Naive B cell (primary cell): ENCODE results near the gene ZNHIT6. TPM values are rescaled to one million over a fixed set of nuclear protein-coding genes. Genes with fewer than 3 reads are reported as not detected.
"Not testable (repeated sequence)": the region's sequence is repeated elsewhere in the genome, so short reads cannot be mapped to it uniquely, and the experiment has no call there.

Source experiments
- ATAC-seq, 2 donors: fragments of 150-1000 bp; cut with Tn5 transposase; 2 replicates each; pipeline ENCODE4 v1.10.0; 2021; ENCODE audit warnings: low read depth in 2 of 2, mild to moderate bottlenecking in 2 of 2, moderate library complexity in 2 of 2
- DNase-seq: peaks from one replicate; pipeline ENCODE4 v3.0.0; 2022
- H3K27ac Mint-ChIP-seq, 6 donors: one replicate each; pipeline ENCODE4 v1.8.0; 2020 to 2022; ENCODE audit warnings: mild to moderate bottlenecking in 6 of 6, mixed read lengths in 6 of 6, moderate library complexity in 5 of 6, inconsistent platforms in 2 of 6
- H3K27me3 Mint-ChIP-seq, 3 donors: one replicate each; pipeline ENCODE4 v1.8.0; 2021 to 2022; ENCODE audit warnings: mixed read lengths in 3 of 3, mild to moderate bottlenecking in 1 of 3
- H3K36me3 Mint-ChIP-seq, 2 donors: one replicate each; pipeline ENCODE4 v1.8.0; 2020 to 2022; ENCODE audit warnings: mixed read lengths in 2 of 2, inconsistent platforms in 1 of 2, mild to moderate bottlenecking in 1 of 2
- H3K4me1 Mint-ChIP-seq, 3 donors: one replicate each; pipeline ENCODE4 v1.8.0; 2020 to 2022; ENCODE audit warnings: mixed read lengths in 3 of 3, inconsistent platforms in 1 of 3, mild to moderate bottlenecking in 1 of 3, moderate library complexity in 1 of 3
- H3K4me3 Mint-ChIP-seq, 8 donors: one replicate each; pipeline ENCODE4 v1.8.0; 2020 to 2022; ENCODE audit warnings: mild to moderate bottlenecking in 8 of 8, mixed read lengths in 8 of 8, moderate library complexity in 8 of 8, inconsistent platforms in 2 of 8
- H3K9me3 Mint-ChIP-seq, 7 donors: one replicate each; pipeline ENCODE4 v1.8.0; 2020 to 2022; ENCODE audit warnings: mixed read lengths in 7 of 7, mild to moderate bottlenecking in 5 of 7, inconsistent platforms in 2 of 7, moderate library complexity in 1 of 7
- polyA plus RNA-seq, 6 donors: library from polyadenylated mRNA; unstranded; fragments of 300-500 nt; fragmentation: Illumina TruSeq; gene quantifications; one replicate each; pipeline ENCODE4 v1.2.3, GENCODE V29; 2021; ENCODE audit warnings: low read depth in 6 of 6

The ZNHIT6 gene
- 10 to 100 TPM in 5 of 6 donors, 1 to 10 TPM in 1; 9.4 to 26.5 (median 21.2) TPM for polyA plus RNA-seq

- Mint-ChIP-seq H3K9me3 (peaks cover 0 to 2% (median 0%) of the 10 kb centered on the region in 7 donors), H3K4me1 (peaks cover 11 to 22% (median 16%) of the 10 kb centered on the region in 3 donors), H3K36me3 (peaks cover 24% of the 10 kb centered on the region in 2 donors), H3K4me3 (no peak within 1 kb of the TSS), H3K27ac (peak within 1 kb of the TSS in 1 of 6 donors; percentile 51), H3K27me3 (no peaks in the 10 kb centered on the region)
- DNase-seq, result peak; percentile 85
- peak; percentile 90 to 92 for ATAC-seq
These were observed at the start of gene ZNHIT6 for GRCh38 chr1:85707990-85708828. TSS of gene ZNHIT6 (minus strand) at chr1:85708433. CDS start at chr1:85708284, 149 bp downstream.

DNA sequence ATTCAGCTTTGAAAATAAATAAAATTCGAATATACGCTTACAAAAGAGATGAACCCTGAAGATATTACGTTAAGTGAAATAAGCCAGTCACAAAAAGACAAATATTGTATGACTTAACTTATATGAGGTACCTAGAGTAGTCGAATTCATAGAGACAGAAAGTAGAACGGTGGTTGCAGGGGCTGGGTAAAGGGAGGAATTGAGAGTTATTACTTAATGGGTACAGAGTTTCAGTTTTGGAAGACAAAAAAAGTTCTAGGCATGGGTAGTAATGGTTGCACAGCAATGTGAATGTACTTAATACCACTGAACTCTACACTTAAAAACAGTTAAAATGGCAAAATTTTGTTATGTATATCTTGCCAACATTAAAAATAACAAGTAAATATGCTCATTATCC lies 48.6 kb upstream of the ZNHIT6 start:
- Mint-ChIP-seq H3K4me3 (no peak overlapping the region), H3K27ac (no peak overlapping the region), H3K9me3 (peaks cover 4 to 14% (median 6%) of the 10 kb centered on the region in 7 donors), H3K27me3 (no peaks in the 10 kb centered on the region), H3K4me1 (no peaks in the 10 kb centered on the region), H3K36me3 (no peaks in the 10 kb centered on the region)
- DNase-seq (no peak), ATAC-seq (no peak)

DNA sequence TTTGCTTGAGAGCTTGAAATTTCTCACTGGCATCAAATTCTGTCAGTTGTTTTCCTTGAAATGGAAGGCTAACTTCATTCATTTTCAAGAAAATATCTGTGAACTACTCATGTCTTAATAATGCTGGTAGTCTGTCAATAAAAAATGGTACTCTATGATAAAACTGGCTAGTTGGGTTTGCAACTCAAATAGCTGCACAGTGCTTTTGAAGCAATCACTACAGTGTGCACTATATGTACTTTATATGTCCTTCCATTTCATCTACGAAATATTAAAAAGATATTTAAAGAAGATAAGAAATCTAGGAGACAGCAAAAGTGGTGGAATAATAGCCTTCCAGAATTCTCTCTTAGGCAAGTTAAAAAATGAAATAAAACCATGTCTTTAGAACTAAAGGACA lies 39.9 kb upstream of the ZNHIT6 start:
- ATAC-seq, result no peak
- no peak overlapping the region for H3K4me3 Mint-ChIP-seq
- H3K36me3 Mint-ChIP-seq, result no peaks in the 10 kb centered on the region
- H3K27ac Mint-ChIP-seq, result no peak overlapping the region
- peaks cover 0 to 12% (median 8%) of the 10 kb centered on the region in 3 donors for H3K27me3 Mint-ChIP-seq
- no peaks in the 10 kb centered on the region for H3K4me1 Mint-ChIP-seq
- peaks cover 0 to 1% (median 0%) of the 10 kb centered on the region in 7 donors for H3K9me3 Mint-ChIP-seq
- no peak for DNase-seq

DNA sequence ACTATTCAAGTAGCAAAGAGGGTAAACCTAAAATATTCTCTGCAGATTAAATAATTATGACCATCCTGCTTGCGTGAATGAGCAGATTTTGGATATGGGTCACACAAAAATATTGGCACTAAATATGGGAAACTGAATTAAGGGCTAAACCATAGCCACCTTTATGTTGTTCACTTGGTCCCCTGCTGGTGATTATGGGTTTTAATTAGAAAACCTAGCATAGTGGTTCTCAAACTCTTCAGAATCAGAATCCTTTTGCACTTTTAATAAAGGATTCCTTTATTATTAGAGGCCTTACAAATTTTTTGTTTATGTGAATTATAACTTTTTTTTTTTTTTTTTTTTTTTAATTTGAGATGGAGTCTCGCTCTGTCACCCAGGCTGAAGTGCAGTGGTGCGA lies 38.5 kb upstream of the ZNHIT6 start:
- DNase-seq (no peak), ATAC-seq (no peak)
- H3K4me1 Mint-ChIP-seq, result no peaks in the 10 kb centered on the region
- H3K27me3 Mint-ChIP-seq, result peaks cover 4 to 22% (median 15%) of the 10 kb centered on the region in 3 donors
- H3K9me3 Mint-ChIP-seq, result peaks cover 0 to 1% (median 0%) of the 10 kb centered on the region in 7 donors
- no peak overlapping the region for H3K27ac Mint-ChIP-seq
- no peaks in the 10 kb centered on the region for H3K36me3 Mint-ChIP-seq
- H3K4me3 Mint-ChIP-seq, result no peak overlapping the region

- H3K27me3 Mint-ChIP-seq, result peaks cover 4 to 22% (median 15%) of the 10 kb centered on the region in 3 donors
- no peak overlapping the region for H3K27ac Mint-ChIP-seq
- no peak overlapping the region for H3K4me3 Mint-ChIP-seq
- no peaks in the 10 kb centered on the region for H3K36me3 Mint-ChIP-seq
- ATAC-seq (no peak), DNase-seq (no peak)
- peaks cover 0 to 1% (median 0%) of the 10 kb centered on the region in 7 donors for H3K9me3 Mint-ChIP-seq
- no peaks in the 10 kb centered on the region for H3K4me1 Mint-ChIP-seq
These were observed 35.6 kb upstream of the ZNHIT6 start for GRCh38 chr1:85743814-85744213.

- H3K36me3 Mint-ChIP-seq, result no peaks in the 10 kb centered on the region
- no peak for ATAC-seq
- no peak for DNase-seq
- no peaks in the 10 kb centered on the region for H3K4me1 Mint-ChIP-seq
- H3K27ac Mint-ChIP-seq, result no peak overlapping the region
- H3K27me3 Mint-ChIP-seq, result no peaks in the 10 kb centered on the region
- H3K9me3 Mint-ChIP-seq, result no peaks in the 10 kb centered on the region
- H3K4me3 Mint-ChIP-seq, result no peak overlapping the region
These were observed 26.7 kb upstream of the ZNHIT6 start for GRCh38 chr1:85734931-85735330.

DNA sequence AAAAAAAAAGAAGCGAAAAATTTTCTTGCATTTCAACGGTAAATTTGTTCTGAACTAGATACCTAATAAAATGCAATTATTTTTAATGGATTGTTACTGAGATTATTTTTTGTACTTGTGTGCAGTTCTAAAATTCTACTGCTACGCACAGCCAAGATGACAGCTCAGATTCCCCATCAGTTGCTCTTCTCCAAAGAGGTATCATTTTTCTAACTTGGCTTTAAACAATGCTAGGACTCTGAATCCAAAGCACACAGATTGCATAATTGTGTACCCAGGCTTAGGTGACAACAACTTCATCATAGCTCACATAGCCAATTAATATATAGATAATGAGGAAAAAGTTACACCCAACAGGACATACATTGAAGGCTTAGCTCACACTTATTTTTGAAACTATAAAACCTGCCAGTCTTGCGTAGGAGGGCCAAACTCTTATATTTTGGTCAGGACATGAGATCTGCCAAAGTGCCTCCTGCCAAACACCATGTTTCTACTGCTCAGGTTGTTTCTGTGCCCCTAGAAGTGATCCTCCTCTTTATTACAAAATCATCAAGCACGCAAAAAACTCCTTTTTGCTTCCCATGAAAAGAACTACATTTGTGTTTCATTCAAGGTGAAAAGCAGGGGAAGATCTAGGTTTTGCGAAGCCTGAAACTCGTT lies 10.6 kb upstream of the ZNHIT6 start:
- H3K27ac Mint-ChIP-seq, result no peak overlapping the region
- H3K36me3 Mint-ChIP-seq, result peaks cover 12 to 21% of the 10 kb centered on the region in 2 donors
- peaks cover 4 to 35% (median 26%) of the 10 kb centered on the region in 7 donors for H3K9me3 Mint-ChIP-seq
- H3K27me3 Mint-ChIP-seq, result peaks cover 5 to 19% (median 5%) of the 10 kb centered on the region in 3 donors
- no peak overlapping the region for H3K4me3 Mint-ChIP-seq
- no peak for ATAC-seq
- no peaks in the 10 kb centered on the region for H3K4me1 Mint-ChIP-seq
- DNase-seq, result no peak

DNA sequence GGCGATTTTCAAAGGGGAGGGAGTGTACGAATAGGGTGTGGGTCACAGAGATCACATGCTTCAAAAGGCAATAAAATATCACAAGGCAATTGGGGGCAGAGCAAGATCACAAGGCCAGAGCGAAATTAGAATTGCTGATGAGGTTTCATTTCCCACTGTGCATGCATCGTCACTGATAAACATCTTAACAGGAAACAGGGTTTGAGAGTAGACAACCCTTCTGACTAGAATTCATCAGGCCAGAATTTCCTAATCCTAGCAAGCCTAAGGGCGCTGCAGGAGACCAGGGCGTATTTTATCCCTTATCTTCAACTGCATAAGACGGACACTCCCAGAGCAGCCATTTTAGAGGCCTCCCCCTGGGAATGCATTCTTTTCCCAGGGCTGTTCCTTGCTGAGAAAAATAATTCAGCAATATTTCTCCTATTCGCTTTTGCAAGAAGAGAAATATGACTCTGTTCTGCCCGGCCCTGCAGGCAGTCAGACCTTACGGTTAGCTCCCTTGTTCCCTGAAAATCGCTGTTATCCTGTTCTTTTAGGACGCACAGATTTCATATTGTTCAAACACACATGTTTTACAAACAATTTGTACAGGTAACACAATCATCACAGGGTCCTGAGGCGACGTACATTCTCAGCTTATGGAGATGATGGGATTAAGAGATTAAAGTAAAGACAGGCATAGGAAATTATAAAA lies 6.3 kb upstream of the ZNHIT6 start:
- not testable (repeated sequence) for DNase-seq, ATAC-seq, H3K4me3 Mint-ChIP-seq, H3K27ac Mint-ChIP-seq, H3K4me1 Mint-ChIP-seq
- peaks cover 0 to 21% (median 13%) of the 10 kb centered on the region in 7 donors for H3K9me3 Mint-ChIP-seq
- H3K27me3 Mint-ChIP-seq, result peaks cover 5 to 17% (median 9%) of the 10 kb centered on the region in 3 donors
- H3K36me3 Mint-ChIP-seq, result peaks cover 10 to 11% of the 10 kb centered on the region in 2 donors

DNA sequence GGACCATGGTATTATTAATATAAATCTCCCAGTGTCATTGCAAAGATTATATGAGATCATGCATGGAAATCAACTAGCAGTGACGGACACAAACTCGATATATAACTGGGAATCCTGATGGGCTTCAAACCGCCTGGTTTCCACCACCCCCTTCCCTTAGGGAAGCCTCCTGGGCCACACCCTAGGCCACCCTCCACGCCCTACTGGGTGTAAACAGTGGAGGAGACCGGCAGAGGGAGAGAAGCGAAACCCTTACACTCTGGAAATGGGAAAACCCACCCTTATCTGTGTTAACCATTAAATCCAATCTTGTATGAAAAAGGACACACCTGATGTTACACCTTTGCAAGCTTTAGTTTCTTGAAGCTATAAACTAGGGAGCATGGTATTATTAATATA lies 595 bp upstream of the ZNHIT6 start:
- Mint-ChIP-seq H3K9me3 (peaks cover 0 to 5% (median 4%) of the 10 kb centered on the region in 7 donors), H3K4me1 (peaks cover 4 to 18% (median 11%) of the 10 kb centered on the region in 3 donors), H3K4me3 (no peak overlapping the region), H3K27me3 (peaks cover 0 to 6% (median 5%) of the 10 kb centered on the region in 3 donors), H3K27ac (peak overlapping the region in 1 of 6 donors; percentile 51), H3K36me3 (peaks cover 21 to 22% of the 10 kb centered on the region in 2 donors)
- no peak for ATAC-seq
- DNase-seq, result no peak

- ATAC-seq, result peak in 1 of 2 donors; percentile 7
- Mint-ChIP-seq H3K27ac (no peak overlapping the region), H3K36me3 (peaks cover 24 to 25% of the 10 kb centered on the region in 2 donors), H3K27me3 (no peaks in the 10 kb centered on the region), H3K4me3 (no peak overlapping the region), H3K4me1 (peaks cover 11 to 25% (median 16%) of the 10 kb centered on the region in 3 donors), H3K9me3 (peaks cover 0 to 2% (median 0%) of the 10 kb centered on the region in 7 donors)
- no peak for DNase-seq
These were observed 805 bp downstream of the ZNHIT6 start for GRCh38 chr1:85707267-85707989.

- no peak for ATAC-seq
- peaks cover 11 to 25% (median 16%) of the 10 kb centered on the region in 3 donors for H3K4me1 Mint-ChIP-seq
- H3K27me3 Mint-ChIP-seq, result no peaks in the 10 kb centered on the region
- H3K27ac Mint-ChIP-seq, result peak overlapping the region in 2 of 6 donors; percentile 57 to 69
- DNase-seq, result no peak
- H3K9me3 Mint-ChIP-seq, result peaks cover 0 to 2% (median 0%) of the 10 kb centered on the region in 7 donors
- H3K36me3 Mint-ChIP-seq, result peaks cover 24 to 31% of the 10 kb centered on the region in 2 donors
- H3K4me3 Mint-ChIP-seq, result peak overlapping the region in 4 of 8 donors; percentile 16 to 48 (median 35)
These were observed 2.3 kb downstream of the ZNHIT6 start for GRCh38 chr1:85705940-85706339.

GRCh38 chr1:85700422-85700821 lies 7.8 kb downstream of the ZNHIT6 start:
- peaks cover 0 to 2% (median 0%) of the 10 kb centered on the region in 7 donors for H3K9me3 Mint-ChIP-seq
- peaks cover 17 to 49% of the 10 kb centered on the region in 2 donors for H3K36me3 Mint-ChIP-seq
- no peak overlapping the region for H3K4me3 Mint-ChIP-seq
- DNase-seq (no peak), ATAC-seq (no peak)
- H3K27me3 Mint-ChIP-seq, result no peaks in the 10 kb centered on the region
- peaks cover 7 to 25% (median 11%) of the 10 kb centered on the region in 3 donors for H3K4me1 Mint-ChIP-seq
- H3K27ac Mint-ChIP-seq, result no peak overlapping the region
